GM18870 (cell line): ENCODE data around the gene EFHC2.
"Not testable (repeated sequence)": the region's sequence is repeated elsewhere in the genome, so short reads cannot be mapped to it uniquely, and the experiment has no call there.

Experiments used
- ATAC-seq: cut with Tn5 transposase; IDR thresholded peaks from one replicate; pipeline ENCODE4 v1.9.1; 2021; ENCODE audit warnings: moderate library complexity; ENCODE audit not compliant: unreplicated experiment

Gene EFHC2

DNA sequence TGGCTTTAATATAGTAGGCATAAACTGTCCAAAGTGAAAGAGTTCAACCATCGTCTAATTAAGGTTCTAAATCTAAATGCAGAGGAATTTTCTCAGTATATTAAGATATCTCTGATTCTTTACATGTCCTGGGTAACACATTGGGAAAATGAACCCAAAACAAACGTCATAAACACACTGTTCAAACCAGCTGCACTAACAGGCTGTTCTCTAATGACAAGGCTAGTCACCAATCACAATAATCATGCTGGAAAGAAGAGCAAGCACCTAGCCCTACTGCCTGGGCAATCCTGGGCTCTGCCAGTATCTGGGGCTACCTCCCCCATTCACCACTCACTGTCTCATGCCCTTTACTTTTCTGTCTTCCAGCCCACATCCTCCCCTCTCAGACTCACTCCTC, 107.9 kb downstream of the EFHC2 start:
- ATAC-seq, result no peak

DNA sequence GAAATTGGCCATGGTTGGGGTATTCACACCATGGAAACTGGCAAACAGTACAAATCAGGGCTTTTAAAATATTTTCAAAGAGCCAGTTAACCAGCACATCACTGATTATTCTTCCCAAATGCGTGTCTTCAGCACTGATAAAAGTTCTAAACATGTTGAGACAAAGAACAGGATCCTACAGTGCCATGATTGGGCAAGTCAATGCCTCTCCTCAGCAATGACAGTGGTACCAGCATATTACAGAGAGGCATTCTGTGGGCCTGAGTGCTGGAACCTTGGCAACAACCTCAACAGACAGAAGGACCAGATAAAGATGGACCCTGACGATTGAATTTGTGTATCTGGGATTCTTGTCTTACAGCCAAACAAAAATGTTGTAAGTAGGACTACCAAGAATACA, 108.9 kb downstream of the EFHC2 start:
- ATAC-seq, result no peak

DNA sequence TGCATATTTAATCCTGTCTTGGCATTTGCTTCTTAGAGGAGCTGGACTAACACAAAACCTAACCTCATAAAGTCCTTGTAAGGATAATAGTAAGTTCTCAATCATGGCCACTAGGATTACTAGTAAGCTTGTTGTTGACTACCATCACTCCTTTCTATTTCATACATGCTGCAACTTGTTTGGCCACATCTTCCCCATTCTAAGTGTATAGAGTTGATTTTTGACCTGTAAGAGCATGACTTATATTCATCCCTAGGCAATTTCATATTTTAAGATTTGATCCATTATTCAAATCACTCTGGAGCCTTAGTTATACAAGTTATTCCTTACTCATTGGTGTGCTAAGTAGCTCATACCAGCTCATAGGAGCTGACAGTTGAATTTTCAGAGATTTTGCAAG, 109.4 kb downstream of the EFHC2 start:
- no peak for ATAC-seq

GRCh38 chrX:44232081-44232480, 111.4 kb downstream of the EFHC2 start:
- ATAC-seq, result no peak

- ATAC-seq, result peak; percentile 70
Observed at GRCh38 chrX:44228621-44229020, 114.9 kb downstream of the EFHC2 start.

DNA sequence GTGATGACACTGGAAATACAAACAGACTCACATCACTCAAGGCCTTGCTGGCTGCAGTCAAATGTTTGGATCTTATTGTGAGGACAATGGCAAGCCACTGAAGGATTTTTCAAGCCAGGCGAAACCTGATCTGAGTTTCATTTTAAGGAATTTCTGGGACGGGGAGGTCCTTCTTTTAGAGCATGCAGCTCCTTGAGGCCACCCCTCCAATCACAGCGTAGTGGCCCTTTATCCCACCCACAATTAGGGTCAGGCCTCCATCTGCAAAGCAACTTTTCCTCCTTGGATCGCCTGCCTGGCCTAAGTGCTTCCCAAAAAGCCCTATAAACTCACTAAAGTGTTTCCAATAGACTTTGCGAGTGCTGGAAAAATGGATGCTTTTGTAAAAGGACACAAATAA, 115.5 kb downstream of the EFHC2 start:
- no peak for ATAC-seq

GRCh38 chrX:44225667-44226066, 117.8 kb downstream of the EFHC2 start:
- no peak for ATAC-seq

DNA sequence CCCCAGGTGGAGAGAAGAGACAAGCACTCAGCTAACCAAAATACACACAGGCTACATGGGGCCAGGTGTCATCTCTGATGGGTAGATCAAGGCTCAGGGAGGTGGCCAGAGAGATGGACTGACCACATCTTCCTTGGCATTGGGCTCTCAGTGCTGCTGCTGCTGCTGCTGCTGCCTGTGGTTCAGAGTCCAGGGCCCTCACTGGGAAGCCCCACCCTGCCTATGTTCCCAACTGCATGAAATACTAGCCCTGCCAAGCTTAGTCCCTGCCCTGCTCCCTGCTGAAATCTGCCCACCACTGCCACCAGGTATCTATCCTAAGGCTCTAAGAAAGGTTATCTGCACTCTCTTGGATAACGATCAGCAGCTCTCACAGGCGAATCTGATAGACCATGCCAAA, 118.7 kb downstream of the EFHC2 start:
- ATAC-seq, result no peak

- no peak for ATAC-seq
Observed at GRCh38 chrX:44223150-44223549, 120.3 kb downstream of the EFHC2 start.

GRCh38 chrX:44218465-44218864, 125.0 kb downstream of the EFHC2 start:
- no peak for ATAC-seq

DNA sequence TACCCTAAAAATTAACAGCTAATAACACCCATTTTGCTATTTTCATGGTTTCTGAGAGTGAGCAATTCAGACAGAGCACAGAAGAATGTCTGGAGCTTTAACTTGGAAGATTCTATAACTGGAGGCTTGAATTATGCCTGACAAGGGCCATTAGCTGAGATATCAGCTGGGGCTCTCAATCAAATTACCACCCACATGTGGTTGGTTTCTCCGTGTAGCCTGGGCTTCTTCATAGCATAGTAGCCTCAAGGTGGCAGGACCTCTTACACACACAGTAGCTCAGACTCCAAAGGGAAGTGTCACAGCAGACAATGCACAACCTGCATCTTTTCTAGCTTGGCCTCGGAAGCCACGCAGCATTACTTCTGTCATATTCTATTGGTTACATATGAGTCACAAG, 127.3 kb downstream of the EFHC2 start:
- ATAC-seq, result no peak

- ATAC-seq, result no peak
Observed at GRCh38 chrX:44203791-44204190, 139.7 kb downstream of the EFHC2 start.

- ATAC-seq, result no peak
Observed at GRCh38 chrX:44202596-44202995, 140.9 kb downstream of the EFHC2 start.

- ATAC-seq, result no peak
Observed at GRCh38 chrX:44189116-44189515, 154.4 kb downstream of the EFHC2 start.

DNA sequence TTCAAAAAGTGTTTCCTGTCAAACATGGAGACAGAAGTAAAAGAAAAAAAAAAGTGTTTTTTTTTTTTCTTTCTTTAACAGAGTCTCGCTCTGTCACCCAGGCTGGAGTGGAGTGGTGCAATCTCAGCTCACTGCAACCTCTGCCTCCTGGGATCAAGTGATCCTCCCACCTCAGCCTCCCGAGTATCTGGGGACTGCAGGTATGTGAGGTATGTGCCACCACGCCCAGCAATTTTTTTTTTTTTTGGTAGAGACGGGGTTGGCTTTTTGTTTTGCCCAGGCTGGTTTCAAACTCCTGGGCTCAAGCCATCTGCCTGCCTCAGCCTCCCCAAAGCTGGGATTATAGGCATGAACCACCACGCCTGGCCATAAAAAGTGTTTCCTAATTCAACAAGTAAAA, 155.6 kb downstream of the EFHC2 start:
- ATAC-seq, result not testable (repeated sequence)

GRCh38 chrX:44183329-44183728, 160.1 kb downstream of the EFHC2 start:
- no peak for ATAC-seq

GRCh38 chrX:44178274-44179053, 165.0 kb downstream of the EFHC2 start:
- no peak for ATAC-seq

DNA sequence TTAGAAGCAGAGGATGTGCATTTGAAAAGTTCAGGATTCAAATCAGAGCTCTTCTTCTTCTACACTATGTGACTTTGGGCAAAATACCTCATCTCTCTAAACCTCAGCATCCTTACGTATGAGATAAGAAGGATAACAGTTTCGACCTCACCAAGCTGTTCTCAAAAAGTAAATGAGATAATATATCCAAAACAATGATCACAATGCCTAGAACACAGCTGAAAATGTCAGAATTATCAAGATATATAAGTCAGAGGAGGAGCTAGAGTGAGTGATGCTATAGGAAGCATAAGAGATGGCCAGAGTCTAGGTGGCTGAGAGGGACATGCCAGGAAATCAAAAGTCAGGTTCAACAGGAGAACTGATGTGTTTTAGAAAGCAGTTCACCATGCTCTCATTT, 168.0 kb downstream of the EFHC2 start:
- no peak for ATAC-seq

- no peak for ATAC-seq
Observed at GRCh38 chrX:44174061-44174460, 169.4 kb downstream of the EFHC2 start.

DNA sequence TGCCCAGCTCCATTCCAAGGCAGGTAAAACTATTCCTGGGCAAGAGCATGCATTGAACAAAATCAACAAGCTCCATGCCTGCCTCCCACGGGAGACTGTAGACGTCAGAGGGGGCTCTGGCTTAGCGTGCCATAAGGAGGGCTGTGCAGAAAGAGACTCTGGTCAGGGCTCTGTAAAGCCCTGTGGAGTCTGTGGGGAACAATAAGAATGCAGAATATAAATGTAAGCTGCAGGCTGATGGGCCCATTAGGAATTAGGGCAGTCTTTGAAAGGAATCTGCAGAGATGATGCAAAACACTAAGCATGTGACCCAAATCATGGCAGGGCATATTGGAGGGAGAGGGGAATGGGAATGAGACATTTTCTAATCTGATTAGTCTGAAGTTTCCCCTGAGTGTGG, 170.3 kb downstream of the EFHC2 start:
- ATAC-seq, result no peak

- ATAC-seq, result no peak
Observed at GRCh38 chrX:44167116-44167515, 176.4 kb downstream of the EFHC2 start.

DNA sequence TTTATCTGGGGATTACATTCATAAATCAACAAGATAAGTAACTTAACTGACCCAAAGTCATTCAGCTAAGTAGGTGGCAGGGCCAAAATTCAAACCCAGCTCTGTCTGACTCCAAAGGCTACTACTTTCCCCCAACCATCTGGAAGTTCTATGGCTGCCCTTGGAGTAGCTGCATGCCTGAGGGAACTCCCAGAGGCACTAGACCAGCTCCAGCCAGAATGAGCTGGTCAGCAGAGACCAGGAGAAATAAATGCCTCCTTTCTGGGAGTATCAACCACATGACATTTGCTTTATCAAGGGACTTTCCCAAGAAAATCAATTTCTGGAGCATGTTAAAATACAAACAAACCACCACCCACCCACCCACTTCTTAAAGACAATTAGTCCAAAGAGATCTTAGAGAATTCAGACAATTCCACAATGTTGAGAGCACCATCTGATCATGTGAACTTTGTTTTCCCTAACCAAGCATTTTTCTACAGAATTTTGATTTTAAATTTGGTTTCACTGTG, 180.5 kb downstream of the EFHC2 start:
- no peak for ATAC-seq

DNA sequence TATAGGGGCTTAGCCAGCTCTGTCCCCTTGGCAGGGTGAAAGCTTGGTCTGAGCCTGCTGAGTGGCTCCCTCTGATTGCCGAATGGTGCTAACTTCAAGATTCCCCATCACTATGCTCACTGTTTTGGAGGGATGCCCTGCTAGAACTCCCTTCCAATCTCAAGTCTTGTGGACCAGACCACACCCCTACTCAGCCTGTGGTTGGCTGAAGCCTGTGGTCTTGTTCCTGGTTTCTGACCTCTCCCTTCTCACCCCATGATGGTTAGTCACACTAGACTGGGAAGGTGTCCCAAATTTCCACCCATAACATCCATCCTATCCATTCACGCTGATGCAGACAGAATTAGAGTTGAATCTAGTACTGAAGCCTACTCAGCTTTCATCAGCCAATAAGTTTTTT, 185.6 kb downstream of the EFHC2 start:
- ATAC-seq, result no peak
